Activated CD8-positive, alpha-beta memory T cell treated with anti-CD3 and anti-CD28 coated beads, Interleukin-2, amount 10 ng/mL, durations not matched to agents 7 days and 5 days (primary cell): Measurements from ENCODE around the gene GNG11. TPM values are rescaled to one million over a fixed set of nuclear protein-coding genes. Genes with fewer than 3 reads are reported as not detected.

ENCODE experiments used
- ATAC-seq: fragments of 150-1000 bp; cut with Tn5 transposase; one replicate; pipeline ENCODE4 v1.10.0; 2021; ENCODE audit warnings: moderate library complexity
- CTCF ChIA-PET: fragments of 350-600 bp; sonication (Branson Sonifier 250); formaldehyde crosslinking; loops from one replicate; lab custom pipeline; 2021; ENCODE audit warnings: antibody characterized with exemption; lab: Charles Lee
- DNase-seq: peaks from one replicate; pipeline ENCODE4 v3.0.0-alpha.2; 2020
- H3K27ac Mint-ChIP-seq: one replicate; pipeline ENCODE4 v1.8.0; 2021; ENCODE audit warnings: mild to moderate bottlenecking, mixed read lengths
- H3K27me3 Mint-ChIP-seq: one replicate; pipeline ENCODE4 v1.8.0; 2021; ENCODE audit warnings: mixed read lengths
- H3K36me3 Mint-ChIP-seq: one replicate; pipeline ENCODE4 v1.8.0; 2021; ENCODE audit warnings: mild to moderate bottlenecking, mixed read lengths
- H3K4me1 Mint-ChIP-seq: one replicate; pipeline ENCODE4 v1.8.0; 2021; ENCODE audit warnings: mixed read lengths
- H3K4me3 Mint-ChIP-seq: one replicate; pipeline ENCODE4 v1.8.0; 2021; ENCODE audit warnings: mild to moderate bottlenecking, moderate library complexity, mixed read lengths
- H3K9me3 Mint-ChIP-seq: one replicate; pipeline ENCODE4 v1.8.0; 2022; ENCODE audit warnings: low read depth, mixed read lengths
- total RNA-seq, 2 experiments: library from RNA; stranded (reverse); gene quantifications; one replicate each; pipeline ENCODE4 v1.2.3, GENCODE V29; 2021

GNG11 gene
- total RNA-seq, 2 experiments from 2014 or later = not detected

DNA sequence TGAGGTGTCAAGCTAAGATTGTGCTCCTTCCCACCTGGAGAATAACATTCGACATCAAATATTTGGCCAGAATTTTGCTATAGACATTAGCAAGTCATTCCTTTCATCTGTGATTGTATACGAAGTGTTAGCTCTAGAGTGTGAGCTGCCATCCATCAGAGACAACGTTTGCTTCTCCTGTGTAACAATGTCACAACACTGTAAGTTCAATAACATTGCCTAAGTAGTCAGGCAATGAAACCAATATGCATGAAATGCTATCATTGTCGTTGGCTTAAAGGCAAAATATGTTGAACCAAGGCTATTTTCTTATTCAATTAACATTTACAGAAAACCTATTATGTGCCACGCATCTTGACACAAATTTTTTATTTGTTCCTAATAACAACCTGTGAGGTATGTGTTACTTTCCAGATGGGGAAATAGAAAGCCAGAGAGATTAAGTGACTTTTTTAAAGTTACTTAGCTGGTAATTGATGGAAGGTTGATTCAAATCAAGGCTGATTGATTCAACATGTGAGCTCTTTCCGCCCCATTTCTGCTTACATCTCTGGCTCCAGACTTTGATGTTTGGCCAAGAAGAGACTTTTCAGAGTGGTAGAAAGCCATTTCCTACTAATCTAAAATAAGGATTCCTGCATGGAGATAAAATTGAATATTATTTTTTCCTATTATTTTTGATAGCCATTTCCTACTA, 50.6 kb downstream of the GNG11 start:
- CTCF ChIA-PET = no interaction called here
- DNase-seq (no peak), ATAC-seq (no peak)
- H3K27me3 Mint-ChIP-seq = no peaks in the 10 kb centered on the region
- H3K4me1 Mint-ChIP-seq = no peaks in the 10 kb centered on the region
- H3K4me3 Mint-ChIP-seq = no peak overlapping the region
- H3K36me3 Mint-ChIP-seq = no peaks in the 10 kb centered on the region
- no peak overlapping the region for H3K27ac Mint-ChIP-seq
- H3K9me3 Mint-ChIP-seq = no peaks in the 10 kb centered on the region

DNA sequence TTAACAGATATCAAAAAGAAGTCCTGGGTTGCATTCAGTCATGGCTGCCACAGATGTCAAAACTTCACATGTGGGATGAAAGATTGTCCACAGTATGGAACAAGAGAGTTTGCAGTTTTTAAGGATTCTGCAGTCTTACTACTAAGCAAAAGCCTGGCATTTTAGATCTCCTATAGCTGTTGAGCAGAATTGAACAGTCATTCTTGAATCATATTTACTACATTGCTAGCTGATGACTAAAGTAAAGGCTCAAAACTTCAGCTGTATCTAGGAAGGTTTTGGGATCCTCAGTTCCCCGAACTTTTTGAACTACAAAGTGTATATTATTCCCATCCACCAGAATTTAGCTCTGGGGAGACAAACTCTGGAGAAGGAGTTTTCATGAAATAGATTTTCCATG, 51.6 kb downstream of the GNG11 start:
- Mint-ChIP-seq H3K36me3 (no peaks in the 10 kb centered on the region), H3K9me3 (no peaks in the 10 kb centered on the region), H3K4me3 (no peak overlapping the region), H3K4me1 (peaks cover 3% of the 10 kb centered on the region), H3K27ac (no peak overlapping the region), H3K27me3 (peaks cover 3% of the 10 kb centered on the region)
- CTCF ChIA-PET = no interaction called here
- DNase-seq (no peak), ATAC-seq (no peak)

DNA sequence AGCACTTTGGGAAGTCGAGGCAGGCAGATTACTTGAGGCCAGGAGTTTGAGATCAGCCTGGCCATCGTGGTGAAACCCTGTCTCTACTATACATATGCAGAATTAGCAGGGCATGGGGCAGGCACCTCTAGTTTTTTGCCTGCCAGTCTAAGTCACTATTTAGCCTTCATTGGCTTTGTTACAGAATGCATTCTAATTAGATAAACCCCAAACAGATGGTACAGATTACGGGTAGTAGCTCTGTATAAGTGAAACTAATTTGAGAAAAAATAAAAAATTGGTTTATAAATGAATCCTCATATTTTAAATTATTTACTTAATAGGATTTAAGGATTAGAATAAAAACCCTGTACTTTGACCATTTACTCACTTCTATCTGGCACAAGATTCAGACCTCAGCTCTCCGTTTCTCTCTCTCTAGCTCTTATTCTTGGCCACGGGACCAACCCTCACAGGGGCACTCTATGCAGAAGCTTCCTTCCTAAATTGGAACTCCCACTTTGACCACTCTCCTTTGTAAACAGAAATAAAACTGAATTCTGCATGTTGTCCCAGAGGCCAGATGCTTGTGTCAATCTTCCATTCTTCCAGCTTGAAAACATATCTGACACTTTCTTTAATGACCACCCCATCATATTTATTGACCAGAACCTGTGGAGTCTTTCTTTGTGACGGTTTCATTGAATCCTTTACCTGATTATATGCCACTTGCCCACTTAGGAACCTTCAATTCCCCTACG, 55.8 kb downstream of the GNG11 start:
- DNase-seq = no peak
- peaks cover 3% of the 10 kb centered on the region for H3K27me3 Mint-ChIP-seq
- H3K4me3 Mint-ChIP-seq = no peak overlapping the region
- CTCF ChIA-PET = no interaction called here
- H3K36me3 Mint-ChIP-seq = peaks cover 1% of the 10 kb centered on the region
- ATAC-seq = no peak
- H3K27ac Mint-ChIP-seq = no peak overlapping the region
- H3K9me3 Mint-ChIP-seq = no peaks in the 10 kb centered on the region
- peaks cover 11% of the 10 kb centered on the region for H3K4me1 Mint-ChIP-seq

Other genes starting within 250 kb of the GNG11 start
- gene TFPI2, start 31.0 kb upstream of the GNG11 start, total RNA-seq = under 1 TPM in 1 of 2 experiments, not detected in 1; 0.30 TPM
- not detected for gene GNGT1, start 15.2 kb upstream of the GNG11 start, total RNA-seq
- 10 to 100 TPM; 13.6 to 17.4 TPM for gene BET1, start 82.6 kb downstream of the GNG11 start, total RNA-seq